ENCODE measurements around the gene SEMA6A.

The SEMA6A gene

DNA sequence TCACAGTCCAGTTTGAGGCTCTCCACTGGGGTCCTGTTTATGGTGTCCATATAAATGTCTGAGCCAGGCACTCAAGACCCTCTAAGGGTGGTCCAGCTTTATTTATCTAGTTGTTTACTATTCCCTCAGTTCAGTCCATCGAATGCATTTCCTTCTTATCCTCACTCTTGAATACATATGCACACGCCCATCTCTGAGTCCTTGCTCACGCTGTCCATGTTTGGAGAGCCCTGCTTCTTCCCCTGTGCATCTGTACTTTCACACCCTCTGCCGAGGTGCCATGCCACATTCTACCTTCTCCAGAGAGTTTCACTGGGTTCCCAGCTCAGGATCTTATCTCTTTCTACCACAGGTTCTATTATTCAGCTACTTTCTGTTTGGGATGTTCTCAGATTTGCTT lies 30.2 kb upstream of the SEMA6A start:
- no peak overlapping the region for H3K4me3 ChIP-seq (ENCODE audit: low read depth, low read length, poor library complexity, severe bottlenecking)
- no peaks in the 10 kb centered on the region for H3K4me1 ChIP-seq (ENCODE audit: insufficient read depth, low read length, severe bottlenecking)
- no peak overlapping the region for H3K4me2 ChIP-seq (ENCODE audit: low read length)
- no peaks in the 10 kb centered on the region for H3F3A ChIP-seq (ENCODE audit: insufficient read depth, low read length)
- H3K27me3 ChIP-seq (ENCODE audit: insufficient read depth, low read length) = no peaks in the 10 kb centered on the region
- H3K9me2 ChIP-seq (ENCODE audit: low read depth, low read length) = no peaks in the 10 kb centered on the region
- H4K20me1 ChIP-seq (ENCODE audit: insufficient read depth, low read length) = no peaks in the 10 kb centered on the region
- H3K27ac ChIP-seq (ENCODE audit: low read depth, low read length, poor library complexity, severe bottlenecking) = no peak overlapping the region
- TF ChIP-seq, protein P1, sequence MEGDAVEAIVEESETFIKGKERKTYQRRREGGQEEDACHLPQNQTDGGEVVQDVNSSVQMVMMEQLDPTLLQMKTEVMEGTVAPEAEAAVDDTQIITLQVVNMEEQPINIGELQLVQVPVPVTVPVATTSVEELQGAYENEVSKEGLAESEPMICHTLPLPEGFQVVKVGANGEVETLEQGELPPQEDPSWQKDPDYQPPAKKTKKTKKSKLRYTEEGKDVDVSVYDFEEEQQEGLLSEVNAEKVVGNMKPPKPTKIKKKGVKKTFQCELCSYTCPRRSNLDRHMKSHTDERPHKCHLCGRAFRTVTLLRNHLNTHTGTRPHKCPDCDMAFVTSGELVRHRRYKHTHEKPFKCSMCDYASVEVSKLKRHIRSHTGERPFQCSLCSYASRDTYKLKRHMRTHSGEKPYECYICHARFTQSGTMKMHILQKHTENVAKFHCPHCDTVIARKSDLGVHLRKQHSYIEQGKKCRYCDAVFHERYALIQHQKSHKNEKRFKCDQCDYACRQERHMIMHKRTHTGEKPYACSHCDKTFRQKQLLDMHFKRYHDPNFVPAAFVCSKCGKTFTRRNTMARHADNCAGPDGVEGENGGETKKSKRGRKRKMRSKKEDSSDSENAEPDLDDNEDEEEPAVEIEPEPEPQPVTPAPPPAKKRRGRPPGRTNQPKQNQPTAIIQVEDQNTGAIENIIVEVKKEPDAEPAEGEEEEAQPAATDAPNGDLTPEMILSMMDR (IDR thresholded peaks at IDR 0.05; ENCODE audit: low read length) = no peak
- no peak for TF ChIP-seq EZH2 (IDR thresholded peaks at IDR 0.05; ENCODE audit: borderline replicate concordance, low read length)
- no peaks in the 10 kb centered on the region for H3K36me3 ChIP-seq (ENCODE audit: insufficient read depth, low read length)
- no peaks in the 10 kb centered on the region for H3K79me2 ChIP-seq (ENCODE audit: insufficient read depth, low read length)
- no peaks in the 10 kb centered on the region for H3K9me3 ChIP-seq (ENCODE audit: low read length)
- no peak overlapping the region for H3K9ac ChIP-seq (ENCODE audit: low read length)
- no peak overlapping the region for H2AFZ ChIP-seq (ENCODE audit: low read length)

DNA sequence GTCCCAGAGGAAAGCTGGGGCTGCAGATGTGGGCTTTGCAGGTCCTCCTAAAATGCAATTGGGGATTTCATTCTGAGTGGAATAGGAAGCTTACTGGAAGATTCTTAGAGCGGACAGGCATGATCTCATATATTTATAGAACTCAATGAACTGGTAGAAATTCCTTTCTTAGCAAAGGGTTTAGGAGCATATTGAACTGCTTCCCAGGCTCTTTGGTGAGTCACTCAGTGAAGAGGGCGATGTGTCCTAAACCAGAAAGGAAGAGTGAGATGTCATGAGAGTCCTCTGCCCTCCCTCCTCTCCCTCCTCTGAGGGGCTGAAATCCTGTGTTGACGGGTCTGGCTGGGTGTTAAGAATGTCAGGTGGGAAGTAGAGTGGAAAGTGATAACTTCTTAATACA lies 26.3 kb upstream of the SEMA6A start:
- TF ChIP-seq, protein P1 (IDR thresholded peaks at IDR 0.05; ENCODE audit: low read length) = no peak
- TF ChIP-seq EZH2 (IDR thresholded peaks at IDR 0.05; ENCODE audit: borderline replicate concordance, low read length) = no peak
- no peaks in the 10 kb centered on the region for H3K4me1 ChIP-seq (ENCODE audit: insufficient read depth, low read length, severe bottlenecking)
- H3K36me3 ChIP-seq (ENCODE audit: insufficient read depth, low read length) = no peaks in the 10 kb centered on the region
- no peak overlapping the region for H3K4me3 ChIP-seq (ENCODE audit: low read depth, low read length, poor library complexity, severe bottlenecking)
- H3K27me3 ChIP-seq (ENCODE audit: insufficient read depth, low read length) = no peaks in the 10 kb centered on the region
- H3K9ac ChIP-seq (ENCODE audit: low read length) = no peak overlapping the region
- H3K9me2 ChIP-seq (ENCODE audit: low read depth, low read length) = no peaks in the 10 kb centered on the region
- H3K27ac ChIP-seq (ENCODE audit: low read depth, low read length, poor library complexity, severe bottlenecking) = no peak overlapping the region
- no peak overlapping the region for H2AFZ ChIP-seq (ENCODE audit: low read length)
- H4K20me1 ChIP-seq (ENCODE audit: insufficient read depth, low read length) = no peaks in the 10 kb centered on the region
- H3K79me2 ChIP-seq (ENCODE audit: insufficient read depth, low read length) = no peaks in the 10 kb centered on the region
- no peak overlapping the region for H3K4me2 ChIP-seq (ENCODE audit: low read length)
- H3K9me3 ChIP-seq (ENCODE audit: low read length) = no peaks in the 10 kb centered on the region
- H3F3A ChIP-seq (ENCODE audit: insufficient read depth, low read length) = no peaks in the 10 kb centered on the region

DNA sequence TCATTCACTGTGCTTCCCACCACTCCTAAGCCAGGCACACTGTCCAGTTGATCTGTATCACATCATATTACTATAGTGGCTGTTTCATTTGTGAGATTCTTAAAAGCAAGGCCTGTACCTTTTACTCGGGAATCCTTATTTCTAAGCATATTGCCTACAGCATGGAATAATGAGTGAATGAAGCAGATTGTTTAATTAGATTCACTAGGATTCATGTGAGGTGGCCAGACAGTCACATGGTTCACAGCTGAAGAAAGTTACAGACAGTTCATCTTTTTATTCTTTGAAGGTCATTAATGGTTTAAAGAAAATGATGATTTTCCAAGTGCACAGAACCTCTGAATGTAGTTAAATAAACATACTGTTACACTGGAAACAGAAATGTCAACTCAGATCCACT lies 24.3 kb upstream of the SEMA6A start:
- H2AFZ ChIP-seq (ENCODE audit: low read length) = no peak overlapping the region
- no peak overlapping the region for H3K4me2 ChIP-seq (ENCODE audit: low read length)
- no peaks in the 10 kb centered on the region for H3K36me3 ChIP-seq (ENCODE audit: insufficient read depth, low read length)
- H3K9me2 ChIP-seq (ENCODE audit: low read depth, low read length) = no peaks in the 10 kb centered on the region
- no peaks in the 10 kb centered on the region for H3K27me3 ChIP-seq (ENCODE audit: insufficient read depth, low read length)
- no peaks in the 10 kb centered on the region for H3K9me3 ChIP-seq (ENCODE audit: low read length)
- H3K79me2 ChIP-seq (ENCODE audit: insufficient read depth, low read length) = no peaks in the 10 kb centered on the region
- H3K27ac ChIP-seq (ENCODE audit: low read depth, low read length, poor library complexity, severe bottlenecking) = no peak overlapping the region
- no peak for TF ChIP-seq EZH2 (IDR thresholded peaks at IDR 0.05; ENCODE audit: borderline replicate concordance, low read length)
- TF ChIP-seq, protein P1 (IDR thresholded peaks at IDR 0.05; ENCODE audit: low read length) = no peak
- no peaks in the 10 kb centered on the region for H3F3A ChIP-seq (ENCODE audit: insufficient read depth, low read length)
- no peak overlapping the region for H3K4me3 ChIP-seq (ENCODE audit: low read depth, low read length, poor library complexity, severe bottlenecking)
- H4K20me1 ChIP-seq (ENCODE audit: insufficient read depth, low read length) = no peaks in the 10 kb centered on the region
- H3K4me1 ChIP-seq (ENCODE audit: insufficient read depth, low read length, severe bottlenecking) = no peaks in the 10 kb centered on the region
- no peak overlapping the region for H3K9ac ChIP-seq (ENCODE audit: low read length)
